OCI-LY1 (cell line): ENCODE results near the gene TMEM79.

Experiments used
- H2AFZ ChIP-seq: fragments of 200-600 bp; sonication (generic), shearing (Covaris generic); 2 replicates; pipeline ENCODE4 v1.6.0; 2014; ENCODE audit warnings: antibody characterized with exemption, mild to moderate bottlenecking, low read length
- H3F3A ChIP-seq: fragments of 200-600 bp; sonication (generic), shearing (Covaris generic); 2 replicates; pipeline ENCODE4 v1.6.0; 2014; ENCODE audit warnings: mild to moderate bottlenecking, antibody characterized with exemption, low read length, moderate library complexity; ENCODE audit not compliant: insufficient read depth
- H3K27ac ChIP-seq: fragments of 200-600 bp; sonication (generic); 2 replicates; pipeline ENCODE4 v1.5.1; 2014; ENCODE audit warnings: low read length, mixed run types, mild to moderate bottlenecking, low read depth; ENCODE audit not compliant: poor library complexity, severe bottlenecking
- H3K27me3 ChIP-seq: fragments of 200-600 bp; sonication (generic); 2 replicates; pipeline ENCODE4 v1.6.0; 2014; ENCODE audit warnings: antibody characterized with exemption, mild to moderate bottlenecking, low read length, moderate library complexity; ENCODE audit not compliant: insufficient read depth
- H3K36me3 ChIP-seq: fragments of 200-600 bp; sonication (generic); 2 replicates; pipeline ENCODE4 v1.6.1; 2014; ENCODE audit warnings: mild to moderate bottlenecking, antibody characterized with exemption, low read length, moderate library complexity, mixed read lengths; ENCODE audit not compliant: insufficient read depth
- H3K4me1 ChIP-seq: fragments of 200-600 bp; sonication (generic); 2 replicates; pipeline ENCODE4 v1.5.1; 2014; ENCODE audit warnings: mild to moderate bottlenecking, low read length, moderate library complexity; ENCODE audit not compliant: insufficient read depth, severe bottlenecking
- H3K4me2 ChIP-seq: fragments of 200-600 bp; sonication (generic), shearing (Covaris generic); 2 replicates; pipeline ENCODE4 v1.6.1; 2014; ENCODE audit warnings: low read length
- H3K4me3 ChIP-seq: fragments of 200-600 bp; sonication (generic); 2 replicates; pipeline ENCODE4 v1.5.1; 2014; ENCODE audit warnings: low read length, low read depth, mild to moderate bottlenecking, mixed read lengths; ENCODE audit not compliant: poor library complexity, severe bottlenecking
- H3K79me2 ChIP-seq: fragments of 200-600 bp; shearing (Covaris generic); 2 replicates; pipeline ENCODE4 v1.6.1; 2016; ENCODE audit warnings: mixed run types, low read length, mixed read lengths; ENCODE audit not compliant: insufficient read depth
- H3K9ac ChIP-seq: fragments of 200-600 bp; sonication (generic), shearing (Covaris generic); 2 replicates; pipeline ENCODE4 v1.6.1; 2014; ENCODE audit warnings: mild to moderate bottlenecking, low read length, mixed read lengths
- H3K9me2 ChIP-seq: fragments of 200-600 bp; sonication (generic), shearing (Covaris generic); 2 replicates; pipeline ENCODE4 v1.6.1; 2014; ENCODE audit warnings: low read depth, mild to moderate bottlenecking, low read length, mixed read lengths
- H3K9me3 ChIP-seq: fragments of 200-600 bp; shearing (Covaris generic); 2 replicates; pipeline ENCODE4 v1.6.1; 2014; ENCODE audit warnings: low read length, mixed read lengths
- H4K20me1 ChIP-seq: fragments of 200-600 bp; sonication (generic), shearing (Covaris generic); 2 replicates; pipeline ENCODE4 v1.6.0; 2016; ENCODE audit warnings: mild to moderate bottlenecking, low read length; ENCODE audit not compliant: insufficient read depth
- EZH2 ChIP-seq: fragments of 200-600 bp; sonication (generic), shearing (Covaris generic); IDR thresholded peaks from 2 replicates; pipeline ENCODE4 v1.8.0; 2017; ENCODE audit warnings: borderline replicate concordance, mixed run types, mild to moderate bottlenecking, antibody characterized with exemption, low read length, moderate library complexity, mixed read lengths
- TF ChIP-seq, protein P1 (sequence below): fragments of 200-600 bp; sonication (generic), shearing (Covaris generic); IDR thresholded peaks from 2 replicates; pipeline ENCODE4 v1.5.1; 2017; ENCODE audit warnings: mild to moderate bottlenecking, antibody characterized with exemption, low read length, moderate library complexity, mixed read lengths

The TMEM79 gene

DNA sequence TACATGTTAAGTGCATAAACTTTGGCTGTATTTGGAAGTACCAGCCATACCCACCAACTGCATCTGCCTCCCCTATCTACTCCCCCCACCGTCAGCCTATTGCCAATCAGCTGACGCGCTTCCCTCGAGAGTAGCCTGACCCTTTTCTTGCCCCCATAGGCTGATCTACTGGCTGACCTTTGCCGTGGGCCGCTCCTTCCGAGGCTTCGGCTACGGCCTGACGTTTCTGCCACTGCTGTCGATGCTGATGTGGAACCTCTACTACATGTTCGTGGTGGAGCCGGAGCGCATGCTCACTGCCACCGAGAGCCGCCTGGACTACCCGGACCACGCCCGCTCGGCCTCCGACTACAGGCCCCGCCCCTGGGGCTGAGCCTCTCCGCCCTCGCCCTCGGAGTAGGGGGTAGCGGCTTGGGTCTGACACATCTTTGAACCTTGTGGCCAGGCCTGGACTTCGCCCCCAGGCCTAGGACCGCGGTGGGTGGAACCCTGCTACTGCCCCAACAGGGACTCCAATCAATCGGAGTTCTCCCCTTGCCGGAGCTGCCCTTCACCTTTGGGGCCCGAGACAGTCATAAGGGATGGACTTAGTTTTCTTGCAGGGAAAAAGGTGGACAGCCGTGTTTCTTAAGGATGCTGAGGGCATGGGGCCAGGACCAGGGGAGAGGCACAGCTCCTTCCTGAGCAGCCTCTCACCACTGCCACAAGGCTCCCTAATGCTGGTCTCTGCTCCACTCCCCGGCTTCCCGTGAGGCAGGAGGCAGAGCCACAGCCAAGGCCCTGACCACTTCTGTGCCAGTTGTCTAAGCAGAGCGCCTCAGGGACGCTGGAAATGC is 7.3 kb downstream of the TMEM79 start:
- Histone ChIP-seq H4K20me1 (no peaks in the 10 kb centered on the region), H3K9ac (peak overlapping the region; percentile 34; the same call in 1 of the 2 replicates), H3K4me2 (peak overlapping the region; percentile 64)

DNA sequence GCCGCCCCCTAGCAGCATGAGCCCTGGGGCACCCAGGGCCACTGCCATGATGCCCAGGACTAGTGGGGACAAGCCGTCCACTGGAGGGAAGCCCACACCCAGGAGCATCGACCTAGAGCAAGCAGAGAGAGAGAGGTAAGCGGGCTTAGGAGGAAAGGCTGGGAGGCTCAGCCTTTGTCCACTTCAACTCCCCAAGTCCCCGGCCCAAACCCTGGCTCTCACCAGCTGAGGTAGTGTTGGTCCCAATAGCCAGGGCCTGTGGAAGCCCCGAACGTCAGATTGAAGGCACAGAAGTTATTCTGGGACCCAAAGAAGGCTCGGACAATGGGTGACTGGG is 8.9 kb downstream of the TMEM79 start:
- H3K9me3 ChIP-seq = no peaks in the 10 kb centered on the region
- TF ChIP-seq, protein P1, sequence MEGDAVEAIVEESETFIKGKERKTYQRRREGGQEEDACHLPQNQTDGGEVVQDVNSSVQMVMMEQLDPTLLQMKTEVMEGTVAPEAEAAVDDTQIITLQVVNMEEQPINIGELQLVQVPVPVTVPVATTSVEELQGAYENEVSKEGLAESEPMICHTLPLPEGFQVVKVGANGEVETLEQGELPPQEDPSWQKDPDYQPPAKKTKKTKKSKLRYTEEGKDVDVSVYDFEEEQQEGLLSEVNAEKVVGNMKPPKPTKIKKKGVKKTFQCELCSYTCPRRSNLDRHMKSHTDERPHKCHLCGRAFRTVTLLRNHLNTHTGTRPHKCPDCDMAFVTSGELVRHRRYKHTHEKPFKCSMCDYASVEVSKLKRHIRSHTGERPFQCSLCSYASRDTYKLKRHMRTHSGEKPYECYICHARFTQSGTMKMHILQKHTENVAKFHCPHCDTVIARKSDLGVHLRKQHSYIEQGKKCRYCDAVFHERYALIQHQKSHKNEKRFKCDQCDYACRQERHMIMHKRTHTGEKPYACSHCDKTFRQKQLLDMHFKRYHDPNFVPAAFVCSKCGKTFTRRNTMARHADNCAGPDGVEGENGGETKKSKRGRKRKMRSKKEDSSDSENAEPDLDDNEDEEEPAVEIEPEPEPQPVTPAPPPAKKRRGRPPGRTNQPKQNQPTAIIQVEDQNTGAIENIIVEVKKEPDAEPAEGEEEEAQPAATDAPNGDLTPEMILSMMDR = no peak
- no peak for TF ChIP-seq EZH2
- H3F3A ChIP-seq = no peaks in the 10 kb centered on the region
- no peak overlapping the region for H2AFZ ChIP-seq
- no peak overlapping the region for H3K4me3 ChIP-seq
- H3K27ac ChIP-seq = no peak overlapping the region
- no peaks in the 10 kb centered on the region for H4K20me1 ChIP-seq
- peaks cover 23% of the 10 kb centered on the region for H3K4me1 ChIP-seq
- H3K36me3 ChIP-seq = no peaks in the 10 kb centered on the region
- H3K27me3 ChIP-seq = no peaks in the 10 kb centered on the region
- H3K9me2 ChIP-seq = no peaks in the 10 kb centered on the region
- H3K4me2 ChIP-seq = no peak overlapping the region
- H3K79me2 ChIP-seq = no peaks in the 10 kb centered on the region
- no peak overlapping the region for H3K9ac ChIP-seq

More for the DNA sequence above, 7.3 kb downstream of the TMEM79 start:
- H3K9me2 ChIP-seq = no peaks in the 10 kb centered on the region
- no peak overlapping the region for H2AFZ ChIP-seq
- peaks cover 23% of the 10 kb centered on the region for H3K4me1 ChIP-seq
- H3K9me3 ChIP-seq = no peaks in the 10 kb centered on the region
- H3F3A ChIP-seq = no peaks in the 10 kb centered on the region
- TF ChIP-seq EZH2 = no peak
- TF ChIP-seq, protein P1 = no peak
- H3K79me2 ChIP-seq = no peaks in the 10 kb centered on the region
- no peaks in the 10 kb centered on the region for H3K27me3 ChIP-seq
- no peak overlapping the region for H3K27ac ChIP-seq
- H3K4me3 ChIP-seq = peak overlapping the region; percentile 48
- H3K36me3 ChIP-seq = no peaks in the 10 kb centered on the region

DNA sequence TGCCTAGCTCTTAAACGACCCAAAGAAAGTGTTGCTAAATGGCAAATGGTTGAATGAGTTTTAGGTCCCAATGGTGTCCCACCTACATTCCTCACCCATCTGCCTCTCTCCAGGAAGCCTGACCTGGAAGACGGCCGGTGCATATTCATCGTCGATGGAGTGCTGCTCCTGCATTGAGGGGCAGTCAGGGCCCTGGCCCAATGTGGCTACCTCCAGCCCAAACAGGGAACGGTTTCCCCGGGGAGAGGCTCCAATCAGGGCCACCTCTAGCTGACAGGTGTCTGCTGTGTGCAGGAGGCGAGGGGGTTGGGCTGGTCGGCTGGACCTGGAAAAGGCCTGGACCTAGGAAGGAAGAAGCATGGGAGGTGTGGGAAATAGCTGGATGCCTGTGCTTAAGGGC is 9.8 kb downstream of the TMEM79 start:
- no peak for TF ChIP-seq EZH2
- TF ChIP-seq, protein P1 = no peak
- H3K36me3 ChIP-seq = no peaks in the 10 kb centered on the region
- H3F3A ChIP-seq = no peaks in the 10 kb centered on the region
- H4K20me1 ChIP-seq = no peaks in the 10 kb centered on the region
- H3K27me3 ChIP-seq = no peaks in the 10 kb centered on the region
- H3K4me1 ChIP-seq = peaks cover 23% of the 10 kb centered on the region
- no peak overlapping the region for H3K4me2 ChIP-seq
- H3K9me2 ChIP-seq = no peaks in the 10 kb centered on the region
- H2AFZ ChIP-seq = no peak overlapping the region
- no peak overlapping the region for H3K9ac ChIP-seq
- no peak overlapping the region for H3K27ac ChIP-seq
- H3K79me2 ChIP-seq = no peaks in the 10 kb centered on the region
- no peaks in the 10 kb centered on the region for H3K9me3 ChIP-seq
- H3K4me3 ChIP-seq = no peak overlapping the region
